Right ventricle myocardium superior (tissue), 1 donor: Measurements from ENCODE around the gene DNAJB4. TPM values are rescaled to one million over a fixed set of nuclear protein-coding genes. Genes with fewer than 3 reads are reported as not detected.
A peak's percentile ranks its signal among the peaks of the same experiment; 100 is the strongest.
"Not testable (repeated sequence)": the region's sequence is repeated elsewhere in the genome, so short reads cannot be mapped to it uniquely, and the experiment has no call there.

ENCODE experiments used
- ATAC-seq: fragments of 200-7000 bp; cut with Tn5 transposase; one replicate; pipeline ENCODE4 v1.9.1; 2020; ENCODE audit warnings: mild to moderate bottlenecking; ENCODE audit not compliant: poor library complexity
- DNase-seq: peaks from one replicate; pipeline ENCODE4 v3.0.0-alpha.2; 2020
- intact Hi-C: fragments of 100-400 bp; cut with DNase I; formaldehyde crosslinking; loops from one replicate; pipeline ENCODE4 v1.11.2; 2022
- total RNA-seq: library from RNA; stranded (reverse); fragmentation: NEBNext Ultra II Directional; extraction: Animal tissue kit (Norgen Biotek cat#: 25700); gene quantifications from one replicate; pipeline ENCODE4 v1.2.1, GENCODE V29; 2021
- donor health status: DM: no; HTN: yes; CAD: no; lungs with severe emphysema.

The DNAJB4 gene
- total RNA-seq, 1 donor from 2014 or later: 99.0 TPM

DNA sequence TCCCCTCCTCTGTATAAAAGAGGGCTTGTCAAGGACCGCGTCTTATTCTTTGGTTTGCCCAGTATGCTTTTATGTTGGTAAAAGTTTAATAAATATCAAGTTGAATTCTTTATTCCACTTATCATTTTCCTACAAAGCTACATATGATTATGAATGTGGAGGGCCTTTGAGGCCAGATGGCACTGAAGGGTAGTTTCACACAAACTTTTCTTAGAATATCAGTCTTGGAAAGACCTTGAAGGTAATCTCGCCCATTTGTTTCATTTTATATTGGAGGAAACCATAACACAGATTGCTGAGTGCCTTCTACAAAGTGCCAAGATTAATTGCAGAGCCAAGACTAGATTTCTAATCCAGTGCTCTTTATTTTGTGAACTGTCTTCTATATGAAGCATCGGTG lies 20.1 kb upstream of the DNAJB4 start:
- intact Hi-C loops: no loop called here

DNA sequence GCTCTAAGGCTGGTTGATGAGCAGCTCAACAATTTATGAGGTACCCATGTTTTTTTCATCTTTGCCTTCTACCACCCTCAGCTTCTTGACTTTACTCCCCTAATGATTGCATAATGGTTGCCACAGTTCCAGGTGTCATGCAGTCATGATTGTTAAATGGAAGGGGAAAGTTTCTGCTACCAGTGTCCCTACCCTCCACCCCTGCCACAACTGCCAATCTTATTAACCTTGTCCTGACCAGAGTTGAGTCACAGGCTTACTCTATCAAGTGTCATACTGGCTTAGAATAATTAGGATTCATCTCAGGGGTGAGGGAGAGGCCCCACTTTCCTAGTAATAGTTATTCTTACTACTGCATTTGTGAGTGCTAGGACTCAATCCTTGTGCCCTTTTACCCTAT lies 17.9 kb upstream of the DNAJB4 start:
- intact Hi-C loops: no loop called here
- no peak for DNase-seq
- ATAC-seq: no peak

More for the DNA sequence above, 20.1 kb upstream of the DNAJB4 start:
- DNase-seq (no peak), ATAC-seq (no peak)

GRCh38 chr1:77987919-77988318 lies 16.8 kb upstream of the DNAJB4 start:
- intact Hi-C loops: no loop called here
- DNase-seq (no peak), ATAC-seq (peak; percentile 34)

- ATAC-seq: no peak
- intact Hi-C loops: no loop called here
Measured at GRCh38 chr1:77989744-77990143, 15.0 kb upstream of the DNAJB4 start.

GRCh38 chr1:77990629-77991204 lies 14.0 kb upstream of the DNAJB4 start:
- no peak for ATAC-seq
- DNase-seq: no peak
- intact Hi-C loops: no loop called here

More at GRCh38 chr1:77989744-77990143, 15.0 kb upstream of the DNAJB4 start:
- no peak for DNase-seq

DNA sequence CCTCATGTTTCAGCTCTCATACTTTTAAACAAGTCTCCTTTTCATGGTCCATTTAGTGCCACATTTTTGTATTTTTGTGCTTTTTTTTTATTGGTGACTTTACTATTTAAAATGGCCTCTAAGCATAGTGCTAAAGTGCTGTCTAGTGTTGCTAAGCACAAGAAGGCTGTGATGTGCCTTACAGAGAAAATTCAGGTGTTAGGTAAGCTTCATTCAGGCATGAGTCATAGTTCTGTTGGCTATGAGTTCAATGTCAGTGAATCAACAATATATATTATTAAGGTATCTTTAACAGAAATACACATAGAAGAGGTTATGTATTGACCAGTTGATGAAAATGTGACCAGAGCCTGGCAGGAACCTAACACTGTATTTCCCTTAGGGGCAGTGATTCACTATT lies 13.1 kb upstream of the DNAJB4 start:
- intact Hi-C loops: no loop called here
- DNase-seq: no peak
- ATAC-seq: no peak

DNA sequence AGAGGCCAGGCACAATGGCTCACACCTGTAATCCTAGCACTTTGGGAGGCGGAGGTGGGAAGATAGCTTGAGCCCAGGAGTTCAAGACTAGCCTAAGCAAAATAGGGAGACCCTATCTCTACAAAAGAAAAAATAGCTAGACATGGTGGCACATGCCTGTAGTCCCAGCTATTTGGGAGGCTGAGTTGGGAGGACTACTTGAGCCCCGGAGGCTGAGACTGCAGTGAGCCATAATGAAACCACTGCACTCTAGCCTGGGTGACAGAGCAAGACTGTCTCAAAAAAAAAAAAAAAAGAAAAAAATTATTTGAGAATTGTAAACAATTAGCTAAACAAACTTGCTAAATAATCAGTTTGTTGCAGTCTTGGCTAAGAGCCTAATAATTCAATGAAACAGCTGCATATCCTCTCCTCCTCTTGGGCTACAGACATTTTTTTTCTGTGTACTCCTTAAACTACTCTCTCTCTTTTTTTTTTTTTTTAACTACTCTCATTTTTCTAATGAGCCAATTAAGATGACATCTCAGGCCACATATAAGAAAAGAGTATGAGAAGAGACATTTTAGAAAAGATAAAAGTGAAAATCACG lies 10.5 kb upstream of the DNAJB4 start:
- intact Hi-C loops: no loop called here
- no peak for DNase-seq
- no peak for ATAC-seq

DNA sequence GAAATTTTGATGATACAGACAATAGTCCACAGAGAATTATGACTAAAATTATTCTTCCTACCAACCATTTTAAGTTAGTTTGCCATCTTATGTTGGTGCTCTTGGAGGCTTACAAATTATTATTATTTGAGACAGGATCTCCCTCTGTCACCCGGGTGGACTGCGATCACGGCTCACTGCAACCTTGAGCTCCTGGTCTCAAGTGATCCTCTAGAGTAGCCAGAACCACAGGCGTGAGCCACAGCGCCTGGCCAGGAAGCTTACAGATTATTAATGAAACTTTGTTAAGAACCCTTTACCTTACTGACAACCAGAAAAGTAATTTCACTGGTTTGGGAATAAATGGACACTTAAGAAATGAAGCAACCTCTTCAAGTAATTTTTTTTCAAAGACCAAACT lies 8.0 kb upstream of the DNAJB4 start:
- ATAC-seq (peak; percentile 52), DNase-seq (no peak)
- intact Hi-C loops: no loop called here

GRCh38 chr1:78000536-78000935 lies 4.2 kb upstream of the DNAJB4 start:
- not testable (repeated sequence) for DNase-seq, ATAC-seq
- intact Hi-C loops: loop anchor here (10.0 kb wide), 1 partner anchor 644 kb away; the partner anchor contains the start of gene IFI44

DNA sequence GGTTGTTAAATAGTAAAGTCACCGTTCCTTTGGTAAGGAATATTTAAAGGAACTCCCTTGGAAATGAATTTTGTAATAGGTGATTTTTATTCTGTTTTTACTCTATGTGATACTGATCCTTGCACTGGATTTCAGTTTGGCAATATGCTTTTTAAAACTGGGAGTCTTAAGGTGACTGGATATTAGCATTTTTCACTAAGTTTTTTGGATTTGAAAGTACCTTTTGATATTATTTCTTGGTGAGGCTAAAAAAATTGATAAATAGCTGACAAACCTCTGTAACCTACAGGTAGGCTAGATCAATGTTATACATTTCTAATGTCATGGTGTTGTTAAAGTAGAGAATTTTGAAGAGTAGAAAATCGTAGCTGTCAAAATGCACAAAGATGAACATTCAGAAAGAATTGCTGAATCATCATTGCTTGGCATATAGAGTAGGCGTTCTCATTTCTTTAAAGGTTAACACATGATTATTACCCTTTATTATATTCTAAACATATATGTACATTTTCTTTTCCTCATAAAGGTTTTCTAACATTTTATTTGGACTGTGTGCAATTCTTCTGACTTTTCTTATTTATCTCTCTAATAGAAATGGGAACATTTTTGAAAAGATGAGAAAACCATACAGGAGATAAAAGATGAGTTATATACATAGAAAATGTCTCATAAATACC lies 1.5 kb upstream of the DNAJB4 start:
- intact Hi-C loops: loop anchor here (10.0 kb wide), 1 partner anchor 642 kb away; the partner anchor contains the start of gene IFI44
- no peak for DNase-seq
- ATAC-seq: no peak

DNA sequence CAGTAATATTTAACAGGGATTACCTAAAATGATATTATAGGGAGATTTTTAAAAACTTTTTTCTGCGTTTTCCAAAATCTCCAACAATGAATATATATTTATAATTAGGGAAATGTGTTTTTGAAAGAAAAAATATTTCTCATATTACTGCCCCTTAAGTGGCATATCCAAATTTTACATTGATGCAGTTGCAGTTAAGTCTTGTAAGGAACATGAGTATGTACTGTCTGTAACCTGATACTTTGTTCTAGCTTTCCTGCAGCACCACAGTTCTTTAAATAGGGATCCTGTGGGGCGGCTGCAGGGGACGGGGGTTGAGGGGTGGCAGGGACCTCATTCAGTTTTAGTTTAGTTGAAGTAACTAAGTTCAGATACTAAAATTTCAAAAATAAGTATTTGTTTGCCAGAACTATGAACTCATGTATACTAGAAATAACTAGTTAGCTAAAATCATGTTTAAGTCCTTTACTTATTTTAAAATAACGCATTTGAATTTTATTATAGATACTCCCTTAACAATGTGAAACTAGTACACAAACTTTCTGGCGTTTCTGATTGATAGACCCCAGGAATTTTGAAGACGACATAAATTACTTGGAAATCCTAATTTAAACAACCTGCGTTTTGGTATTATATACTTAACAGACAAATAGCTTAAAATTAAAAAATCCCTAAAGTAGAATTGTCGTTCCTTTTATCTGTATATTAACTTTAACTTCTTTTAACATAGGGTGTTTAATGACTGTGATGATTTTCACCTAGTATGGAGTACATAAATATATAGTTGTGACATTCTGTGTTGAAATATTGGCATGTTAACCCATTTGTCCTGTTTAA lies 639 bp upstream of the DNAJB4 start:
- DNase-seq: peak; percentile 48
- peak; percentile 85 for ATAC-seq
- intact Hi-C loops: loop anchor here (10.0 kb wide), 1 partner anchor 641 kb away; the partner anchor contains the start of gene IFI44

GRCh38 chr1:78005448-78005722 lies 646 bp downstream of the DNAJB4 start:
- DNase-seq: no peak
- intact Hi-C loops: loop anchor here (10.0 kb wide), 1 partner anchor 639 kb away; the partner anchor contains the start of gene IFI44
- ATAC-seq: no peak

- intact Hi-C loops: loop anchor here (10.0 kb wide), 1 partner anchor 639 kb away; the partner anchor contains the start of gene IFI44
- ATAC-seq (peak; percentile 66), DNase-seq (no peak)
Measured at GRCh38 chr1:78005755-78006154, 1.0 kb downstream of the DNAJB4 start.

- ATAC-seq: no peak
- intact Hi-C loops: loop anchor here (10.0 kb wide), 1 partner anchor 638 kb away; the partner anchor contains the start of gene IFI44
- DNase-seq: no peak
Measured at GRCh38 chr1:78006521-78006920, 1.8 kb downstream of the DNAJB4 start.

GRCh38 chr1:78007677-78008341 lies 3.1 kb downstream of the DNAJB4 start:
- no peak for ATAC-seq
- no peak for DNase-seq
- intact Hi-C loops: loop anchor here (2.0 to 10.0 kb wide), 2 partner anchors 31 to 637 kb away; partner anchors contain the start of gene IFI44

GRCh38 chr1:78009276-78009675 lies 4.5 kb downstream of the DNAJB4 start:
- no peak for ATAC-seq
- intact Hi-C loops: loop anchor here (2.0 to 10.0 kb wide), 2 partner anchors 32 to 636 kb away; partner anchors contain the start of gene IFI44
- no peak for DNase-seq

DNA sequence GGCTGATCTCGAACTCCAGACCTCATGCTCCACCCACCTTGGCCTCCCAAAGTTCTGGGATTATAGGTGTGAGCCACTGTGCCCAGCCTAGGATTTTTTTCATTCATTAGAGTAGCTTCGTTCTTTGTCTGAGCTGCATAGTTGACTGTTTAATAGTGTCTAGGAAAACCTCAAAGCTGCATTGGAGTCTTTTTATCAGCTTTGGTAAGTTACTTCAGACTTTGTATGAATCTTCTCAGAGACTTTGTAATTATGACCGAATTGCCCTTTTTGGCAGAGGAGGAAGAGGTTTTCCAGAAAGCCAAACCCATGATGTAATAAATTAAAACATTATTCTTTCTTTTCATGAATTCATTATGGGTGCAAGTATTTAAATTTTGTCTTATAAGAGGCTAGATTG lies 5.1 kb downstream of the DNAJB4 start:
- ATAC-seq (no peak), DNase-seq (no peak)
- intact Hi-C loops: loop anchor here (2.0 to 10.0 kb wide), 3 partner anchors 33 to 635 kb away; partner anchors contain the start of genes GIPC2 and IFI44

- DNase-seq (no peak), ATAC-seq (no peak)
- intact Hi-C loops: loop anchor here (5.0 kb wide), 1 partner anchor 36 kb away; the partner anchor contains the start of gene GIPC2
Measured at GRCh38 chr1:78011050-78011449, 6.3 kb downstream of the DNAJB4 start.
